Endodermal cell (in vitro differentiated cells): Measurements from ENCODE around the gene SATB2. TPM values are rescaled to one million over a fixed set of nuclear protein-coding genes. Genes with fewer than 3 reads are reported as not detected.

Experiments used
- DNase-seq: peaks from one replicate; pipeline ENCODE4 v3.0.0-alpha.2; 2017
- H3K27ac ChIP-seq: 2 replicates; pipeline ENCODE4 v1.5.1; 2013; ENCODE audit warnings: mild to moderate bottlenecking, low read depth, low read length, moderate library complexity
- H3K27me3 ChIP-seq: 2 replicates; pipeline ENCODE4 v1.6.1; 2013; ENCODE audit warnings: mild to moderate bottlenecking, low read length, moderate library complexity; ENCODE audit not compliant: insufficient read depth, control insufficient read depth, poor library complexity, severe bottlenecking
- H3K36me3 ChIP-seq: 2 replicates; pipeline ENCODE4 v1.7.0; 2013; ENCODE audit warnings: mild to moderate bottlenecking, low read length, moderate library complexity; ENCODE audit not compliant: control insufficient read depth, insufficient read depth
- H3K4me1 ChIP-seq: one replicate; pipeline ENCODE4 v1.7.0; 2013; ENCODE audit warnings: low read length; ENCODE audit not compliant: control insufficient read depth, insufficient read depth
- H3K4me3 ChIP-seq: 2 replicates; pipeline ENCODE4 v1.5.1; 2013; ENCODE audit warnings: mild to moderate bottlenecking, low read length, moderate library complexity
- H3K9ac ChIP-seq: 2 replicates; pipeline ENCODE4 v1.6.1; 2013; ENCODE audit warnings: mild to moderate bottlenecking, low read length, moderate library complexity; ENCODE audit not compliant: poor library complexity, severe bottlenecking; ENCODE audit errors: extremely low read depth
- H3K9me3 ChIP-seq: 2 replicates; pipeline ENCODE4 v1.6.1; 2013; ENCODE audit warnings: mild to moderate bottlenecking, low read length, moderate library complexity; ENCODE audit not compliant: control insufficient read depth
- H3K27ac Mint-ChIP-seq: 2 replicates; pipeline ENCODE4 v1.8.0; 2020; ENCODE audit warnings: mixed read lengths
- H3K27me3 Mint-ChIP-seq: 2 replicates; pipeline ENCODE4 v1.8.0; 2021; ENCODE audit warnings: mild to moderate bottlenecking, mixed read lengths; ENCODE audit not compliant: insufficient read depth
- H3K36me3 Mint-ChIP-seq: 2 replicates; pipeline ENCODE4 v1.8.0; 2020; ENCODE audit warnings: low read depth, mixed read lengths
- H3K4me1 Mint-ChIP-seq: 2 replicates; pipeline ENCODE4 v1.8.0; 2020; ENCODE audit warnings: mixed read lengths
- H3K4me3 Mint-ChIP-seq: 2 replicates; pipeline ENCODE4 v1.8.0; 2020; ENCODE audit warnings: mild to moderate bottlenecking, moderate library complexity, mixed read lengths
- H3K9me3 Mint-ChIP-seq: 2 replicates; pipeline ENCODE4 v1.8.0; 2020; ENCODE audit warnings: mild to moderate bottlenecking, mixed read lengths
- WGBS, 2 experiments: methylation state at CpG; one replicate each; pipeline versions ENCODE4 v1.1.5 to v1.1.7; 2013; ENCODE audit warnings: missing lambda C conversion rate in 2 of 2, mixed read lengths in 1 of 2; ENCODE audit not compliant: insufficient coverage in 1 of 2, insufficient read length in 1 of 2; 5-methylcytosine and 5-hydroxymethylcytosine counted together
- total RNA-seq, 2 donors: library from RNA; stranded (reverse); fragmentation: NEBNext Ultra II Directional in 1 of 2; extraction: Animal tissue kit (Norgen Biotek cat#: 25700) in 1 of 2; gene quantifications; 2 replicates in 1 of 2; 3 replicates in 1 of 2; pipeline ENCODE4 v1.2.1, GENCODE V29; 2021
- TF ChIP-seq, protein P1 (sequence below): fragments of 200-600 bp; sonication (generic); conservative IDR thresholded peaks from 2 replicates; pipeline ENCODE4 v1.5.0; 2021; ENCODE audit warnings: antibody characterized with exemption, mild to moderate bottlenecking

The SATB2 gene
- total RNA-seq, 2 donors from 2014 or later = 2.4 to 3.0 TPM

DNA sequence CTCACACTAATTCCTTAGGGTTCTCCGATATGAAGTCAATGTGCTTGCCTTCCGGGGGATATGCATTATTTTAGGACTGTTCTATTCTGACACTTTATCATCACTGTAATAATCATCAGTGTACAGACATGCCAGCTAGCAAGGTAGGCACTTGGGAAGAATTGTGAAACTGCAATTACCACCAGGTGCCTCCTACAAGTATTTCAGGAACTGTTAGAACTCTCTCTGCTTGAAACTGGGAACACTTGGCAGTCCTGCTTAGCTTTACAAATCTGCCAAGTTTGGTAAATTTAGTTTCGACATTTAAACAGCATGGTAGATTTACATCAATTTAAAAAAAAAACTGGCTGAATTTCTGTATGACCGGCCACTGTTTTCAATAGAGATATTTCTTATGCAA is 128.7 kb downstream of the SATB2 start:
- 96% methylated on average over 4 of the region's 4 CpGs for WGBS, 2 experiments
- Mint-ChIP-seq H3K27ac (no peak overlapping the region), H3K4me1 (peaks cover 2% of the 10 kb centered on the region), H3K27me3 (no peaks in the 10 kb centered on the region), H3K4me3 (no peak overlapping the region), H3K9me3 (no peaks in the 10 kb centered on the region), H3K36me3 (no peaks in the 10 kb centered on the region)
- Histone ChIP-seq H3K9me3 (no peaks in the 10 kb centered on the region), H3K4me3 (no peak overlapping the region), H3K36me3 (no peaks in the 10 kb centered on the region), H3K4me1 (no peaks in the 10 kb centered on the region), H3K9ac (no peak overlapping the region), H3K27me3 (peaks cover 39% of the 10 kb centered on the region), H3K27ac (no peak overlapping the region)
- TF ChIP-seq, protein P1, sequence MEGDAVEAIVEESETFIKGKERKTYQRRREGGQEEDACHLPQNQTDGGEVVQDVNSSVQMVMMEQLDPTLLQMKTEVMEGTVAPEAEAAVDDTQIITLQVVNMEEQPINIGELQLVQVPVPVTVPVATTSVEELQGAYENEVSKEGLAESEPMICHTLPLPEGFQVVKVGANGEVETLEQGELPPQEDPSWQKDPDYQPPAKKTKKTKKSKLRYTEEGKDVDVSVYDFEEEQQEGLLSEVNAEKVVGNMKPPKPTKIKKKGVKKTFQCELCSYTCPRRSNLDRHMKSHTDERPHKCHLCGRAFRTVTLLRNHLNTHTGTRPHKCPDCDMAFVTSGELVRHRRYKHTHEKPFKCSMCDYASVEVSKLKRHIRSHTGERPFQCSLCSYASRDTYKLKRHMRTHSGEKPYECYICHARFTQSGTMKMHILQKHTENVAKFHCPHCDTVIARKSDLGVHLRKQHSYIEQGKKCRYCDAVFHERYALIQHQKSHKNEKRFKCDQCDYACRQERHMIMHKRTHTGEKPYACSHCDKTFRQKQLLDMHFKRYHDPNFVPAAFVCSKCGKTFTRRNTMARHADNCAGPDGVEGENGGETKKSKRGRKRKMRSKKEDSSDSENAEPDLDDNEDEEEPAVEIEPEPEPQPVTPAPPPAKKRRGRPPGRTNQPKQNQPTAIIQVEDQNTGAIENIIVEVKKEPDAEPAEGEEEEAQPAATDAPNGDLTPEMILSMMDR = no peak
- no peak for DNase-seq

DNA sequence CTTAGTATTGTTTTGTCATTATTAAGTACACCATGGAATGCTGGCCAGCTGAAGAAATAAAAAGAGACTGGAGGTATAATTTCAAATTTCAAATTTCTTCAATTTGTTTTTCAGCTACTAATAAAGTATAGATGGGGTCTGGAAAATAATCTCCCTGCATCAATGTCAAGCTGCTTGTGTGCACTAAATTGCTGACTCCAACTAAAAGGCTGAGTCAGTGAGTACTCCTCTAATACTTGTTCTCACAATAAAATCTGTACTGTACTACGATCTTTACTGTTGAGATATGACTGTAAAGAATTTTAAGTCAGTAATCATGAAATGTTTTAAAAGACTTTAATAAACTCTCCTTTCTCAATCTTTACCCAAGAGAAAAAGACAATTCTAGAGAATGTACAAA is 131.9 kb downstream of the SATB2 start:
- Histone ChIP-seq H3K4me1 (no peaks in the 10 kb centered on the region), H3K36me3 (no peaks in the 10 kb centered on the region), H3K27ac (no peak overlapping the region), H3K4me3 (no peak overlapping the region), H3K27me3 (peaks cover 21% of the 10 kb centered on the region), H3K9me3 (no peaks in the 10 kb centered on the region), H3K9ac (no peak overlapping the region)
- no peak overlapping the region for H3K4me3 Mint-ChIP-seq
- H3K9me3 Mint-ChIP-seq = no peaks in the 10 kb centered on the region
- no peak for DNase-seq
- no CpG with 5 or more reads among the region's 1 CpG for WGBS, 2 experiments
- no peaks in the 10 kb centered on the region for H3K36me3 Mint-ChIP-seq
- no peaks in the 10 kb centered on the region for H3K27me3 Mint-ChIP-seq
- TF ChIP-seq, protein P1 = no peak
- no peak overlapping the region for H3K27ac Mint-ChIP-seq
- H3K4me1 Mint-ChIP-seq = no peaks in the 10 kb centered on the region

DNA sequence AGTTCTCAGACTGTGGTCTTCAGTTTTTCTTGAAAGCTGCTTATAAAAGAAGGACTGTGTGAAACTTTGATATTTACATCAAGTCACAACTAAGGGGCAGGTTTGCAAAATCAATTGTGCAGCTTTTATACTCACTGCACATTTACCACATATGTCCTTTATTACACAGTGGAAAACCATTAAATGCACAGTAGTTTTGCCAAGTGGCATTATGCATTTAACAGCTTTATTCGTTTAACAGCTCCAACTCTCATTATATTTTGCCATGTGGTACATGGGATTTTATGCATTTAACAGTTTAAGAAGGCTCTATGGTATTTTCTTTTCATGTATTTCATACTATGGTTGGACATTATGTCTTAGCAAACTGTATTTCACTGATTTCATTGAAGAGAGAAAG is 135.6 kb downstream of the SATB2 start:
- H3K27me3 ChIP-seq = no peaks in the 10 kb centered on the region
- H3K36me3 ChIP-seq = no peaks in the 10 kb centered on the region
- H3K4me1 ChIP-seq = no peaks in the 10 kb centered on the region
- Mint-ChIP-seq H3K4me1 (no peaks in the 10 kb centered on the region), H3K36me3 (no peaks in the 10 kb centered on the region), H3K4me3 (no peak overlapping the region), H3K27me3 (no peaks in the 10 kb centered on the region), H3K9me3 (no peaks in the 10 kb centered on the region), H3K27ac (no peak overlapping the region)
- DNase-seq = no peak
- 90% methylated on average over 1 of the region's 1 CpG; no CpG with 5 or more reads in 1 of the 2 experiments for WGBS, 2 experiments
- H3K9me3 ChIP-seq = no peaks in the 10 kb centered on the region
- TF ChIP-seq, protein P1 = no peak
- H3K9ac ChIP-seq = no peak overlapping the region
- H3K27ac ChIP-seq = no peak overlapping the region
- H3K4me3 ChIP-seq = no peak overlapping the region
